Glutamatergic neuron (in vitro differentiated cells): Measurements from ENCODE around the gene NR2F1. TPM values are rescaled to one million over a fixed set of nuclear protein-coding genes. Genes with fewer than 3 reads are reported as not detected.

Source experiments
- DNase-seq: peaks from one replicate; pipeline ENCODE4 v3.0.0; 2022
- H3K27ac Mint-ChIP-seq: one replicate; pipeline ENCODE4 v1.8.0; 2020; ENCODE audit warnings: mild to moderate bottlenecking, mixed read lengths, inconsistent platforms; ENCODE audit not compliant: unreplicated experiment
- H3K27me3 Mint-ChIP-seq: one replicate; pipeline ENCODE4 v1.8.0; 2020; ENCODE audit warnings: mild to moderate bottlenecking, moderate library complexity, mixed read lengths, inconsistent platforms; ENCODE audit not compliant: unreplicated experiment
- H3K36me3 Mint-ChIP-seq: one replicate; pipeline ENCODE4 v1.8.0; 2020; ENCODE audit warnings: mild to moderate bottlenecking, mixed read lengths, inconsistent platforms; ENCODE audit not compliant: unreplicated experiment
- H3K4me1 Mint-ChIP-seq: one replicate; pipeline ENCODE4 v1.8.0; 2020; ENCODE audit warnings: mild to moderate bottlenecking, low read depth, mixed read lengths, inconsistent platforms; ENCODE audit not compliant: unreplicated experiment
- H3K4me3 Mint-ChIP-seq: one replicate; pipeline ENCODE4 v1.8.0; 2020; ENCODE audit warnings: mild to moderate bottlenecking, mixed read lengths, inconsistent platforms; ENCODE audit not compliant: unreplicated experiment
- H3K9me3 Mint-ChIP-seq: one replicate; pipeline ENCODE4 v1.8.0; 2020; ENCODE audit warnings: mild to moderate bottlenecking, moderate library complexity, mixed read lengths, inconsistent platforms; ENCODE audit not compliant: unreplicated experiment
- total RNA-seq: library from RNA; stranded (reverse); fragmentation: NEBNext Ultra II Directional; extraction: Animal tissue kit (Norgen Biotek cat#: 25700); gene quantifications from one replicate; pipeline ENCODE4 v1.2.1, GENCODE V29; 2021; ENCODE audit not compliant: unreplicated experiment
- TF ChIP-seq, protein P1 (sequence below): fragments of 200-600 bp; sonication (generic); IDR thresholded peaks from one replicate; pipeline ENCODE4 v1.5.0; 2021; ENCODE audit not compliant: partially characterized antibody, unreplicated experiment

The NR2F1 gene
- total RNA-seq, 1 donor from 2014 or later: 0.37 TPM

DNA sequence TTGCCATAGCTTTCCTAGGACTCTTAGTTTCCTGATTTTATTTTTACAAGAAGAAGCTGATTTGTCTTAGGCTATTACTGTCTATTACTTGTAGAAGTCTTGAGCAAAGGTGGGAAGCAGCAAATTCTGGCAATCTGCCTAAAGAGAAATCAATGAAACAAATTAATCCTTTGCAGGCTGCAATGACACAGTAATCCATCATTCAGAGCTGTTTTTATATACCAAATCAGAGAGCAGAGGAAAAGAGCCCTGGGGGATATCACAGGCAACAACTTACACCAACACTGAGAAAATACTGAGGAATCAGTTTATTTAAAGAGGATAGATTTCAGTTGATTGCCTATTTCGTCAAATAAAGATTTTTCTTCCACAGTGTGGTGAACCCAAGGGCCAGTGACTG is 15.6 kb upstream of the NR2F1 start:
- peaks cover 8% of the 10 kb centered on the region for H3K9me3 Mint-ChIP-seq
- H3K4me3 Mint-ChIP-seq: no peak overlapping the region
- DNase-seq: no peak
- H3K4me1 Mint-ChIP-seq: peaks cover 2% of the 10 kb centered on the region
- peaks cover 16% of the 10 kb centered on the region for H3K27me3 Mint-ChIP-seq
- H3K27ac Mint-ChIP-seq: no peak overlapping the region
- H3K36me3 Mint-ChIP-seq: no peaks in the 10 kb centered on the region
- TF ChIP-seq, protein P1, sequence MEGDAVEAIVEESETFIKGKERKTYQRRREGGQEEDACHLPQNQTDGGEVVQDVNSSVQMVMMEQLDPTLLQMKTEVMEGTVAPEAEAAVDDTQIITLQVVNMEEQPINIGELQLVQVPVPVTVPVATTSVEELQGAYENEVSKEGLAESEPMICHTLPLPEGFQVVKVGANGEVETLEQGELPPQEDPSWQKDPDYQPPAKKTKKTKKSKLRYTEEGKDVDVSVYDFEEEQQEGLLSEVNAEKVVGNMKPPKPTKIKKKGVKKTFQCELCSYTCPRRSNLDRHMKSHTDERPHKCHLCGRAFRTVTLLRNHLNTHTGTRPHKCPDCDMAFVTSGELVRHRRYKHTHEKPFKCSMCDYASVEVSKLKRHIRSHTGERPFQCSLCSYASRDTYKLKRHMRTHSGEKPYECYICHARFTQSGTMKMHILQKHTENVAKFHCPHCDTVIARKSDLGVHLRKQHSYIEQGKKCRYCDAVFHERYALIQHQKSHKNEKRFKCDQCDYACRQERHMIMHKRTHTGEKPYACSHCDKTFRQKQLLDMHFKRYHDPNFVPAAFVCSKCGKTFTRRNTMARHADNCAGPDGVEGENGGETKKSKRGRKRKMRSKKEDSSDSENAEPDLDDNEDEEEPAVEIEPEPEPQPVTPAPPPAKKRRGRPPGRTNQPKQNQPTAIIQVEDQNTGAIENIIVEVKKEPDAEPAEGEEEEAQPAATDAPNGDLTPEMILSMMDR: no peak

DNA sequence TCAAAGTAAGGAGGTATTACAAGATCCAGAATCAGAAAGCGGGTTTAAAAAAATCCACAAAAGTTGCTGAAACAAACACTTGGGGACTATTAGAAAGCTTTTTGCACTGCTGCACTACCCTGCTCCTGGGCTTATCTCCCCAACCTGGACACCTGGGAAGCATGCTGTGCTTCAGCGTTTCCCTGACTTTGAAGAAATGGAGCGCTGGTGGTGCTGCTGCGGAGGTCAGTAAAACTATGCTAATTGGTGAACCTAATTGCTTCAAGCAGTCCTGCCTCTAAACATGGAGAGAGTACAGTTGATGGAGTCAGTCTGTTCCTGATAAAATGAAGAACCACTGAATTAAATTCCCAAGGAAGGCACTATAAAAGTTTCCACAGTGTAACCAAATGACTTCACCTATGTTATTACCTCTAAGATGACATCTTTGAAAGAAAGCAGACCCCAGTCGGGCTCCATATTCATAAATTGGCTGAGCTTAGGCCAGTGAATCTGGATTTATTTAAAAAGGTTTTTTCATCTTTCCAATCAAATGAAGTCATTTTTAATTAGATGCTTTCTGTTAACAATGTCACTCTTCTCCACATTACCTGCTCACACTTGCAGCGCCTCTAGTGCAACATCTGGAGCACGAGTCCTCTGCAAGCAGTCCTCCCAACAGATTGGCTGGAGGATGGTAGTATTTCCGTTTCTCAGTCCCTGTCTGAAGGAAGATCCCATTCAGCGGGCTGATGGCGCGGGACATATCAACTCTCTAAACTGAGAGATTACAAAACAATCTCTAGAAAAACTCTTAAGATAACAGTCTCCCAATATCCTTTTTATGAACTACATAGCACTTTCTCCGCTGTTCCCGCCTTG is 13.5 kb upstream of the NR2F1 start:
- no peak overlapping the region for H3K27ac Mint-ChIP-seq
- H3K4me3 Mint-ChIP-seq: peak overlapping the region; percentile 46
- TF ChIP-seq, protein P1: no peak
- H3K27me3 Mint-ChIP-seq: peaks cover 29% of the 10 kb centered on the region
- H3K4me1 Mint-ChIP-seq: peaks cover 9% of the 10 kb centered on the region
- peaks cover 14% of the 10 kb centered on the region for H3K9me3 Mint-ChIP-seq
- no peak for DNase-seq
- H3K36me3 Mint-ChIP-seq: no peaks in the 10 kb centered on the region

DNA sequence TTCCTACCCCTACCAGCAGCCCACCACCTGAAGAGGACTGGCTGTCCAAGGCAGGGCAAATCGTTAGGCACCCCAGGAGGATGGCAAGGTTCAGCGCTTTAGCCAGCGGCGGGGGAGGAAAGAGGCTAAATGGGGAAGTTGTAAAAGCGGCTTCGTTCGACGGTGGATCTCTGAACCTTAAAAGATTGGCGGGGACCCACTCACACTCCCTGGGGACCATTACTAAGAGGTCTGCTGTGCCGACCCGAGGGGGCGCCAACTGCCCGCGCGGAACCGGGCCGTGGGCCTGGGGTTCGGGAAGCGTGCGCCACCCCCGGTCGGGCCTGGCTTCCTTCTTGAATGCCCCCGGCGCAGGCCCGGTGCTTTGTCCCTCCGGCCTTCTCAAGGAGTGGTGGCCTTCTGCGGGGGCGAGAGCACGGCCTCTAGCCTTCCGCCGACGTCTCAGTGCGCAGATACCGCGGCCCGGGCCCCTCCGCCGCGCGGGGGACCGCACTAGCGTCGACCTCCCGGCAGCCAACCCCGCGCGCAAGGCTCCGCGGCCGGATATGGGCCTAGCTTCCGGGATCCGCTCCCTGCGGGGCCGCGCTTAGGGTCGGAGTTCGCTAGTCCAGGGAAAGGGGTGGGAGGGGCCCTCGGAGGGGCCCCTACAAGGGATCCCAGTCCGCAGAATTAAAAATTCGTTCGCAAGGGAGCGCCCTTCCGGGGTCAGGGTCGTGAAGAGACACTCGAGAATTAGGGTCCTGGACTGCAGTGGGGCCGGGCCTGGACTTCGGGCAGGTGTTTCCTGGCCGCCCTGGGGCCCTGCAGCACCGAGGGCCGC is 12.5 kb upstream of the NR2F1 start:
- peaks cover 14% of the 10 kb centered on the region for H3K9me3 Mint-ChIP-seq
- peaks cover 32% of the 10 kb centered on the region for H3K27me3 Mint-ChIP-seq
- peak overlapping the region; percentile 46 for H3K4me3 Mint-ChIP-seq
- TF ChIP-seq, protein P1: no peak
- DNase-seq: peak; percentile 30
- no peaks in the 10 kb centered on the region for H3K36me3 Mint-ChIP-seq
- peaks cover 9% of the 10 kb centered on the region for H3K4me1 Mint-ChIP-seq
- no peak overlapping the region for H3K27ac Mint-ChIP-seq

DNA sequence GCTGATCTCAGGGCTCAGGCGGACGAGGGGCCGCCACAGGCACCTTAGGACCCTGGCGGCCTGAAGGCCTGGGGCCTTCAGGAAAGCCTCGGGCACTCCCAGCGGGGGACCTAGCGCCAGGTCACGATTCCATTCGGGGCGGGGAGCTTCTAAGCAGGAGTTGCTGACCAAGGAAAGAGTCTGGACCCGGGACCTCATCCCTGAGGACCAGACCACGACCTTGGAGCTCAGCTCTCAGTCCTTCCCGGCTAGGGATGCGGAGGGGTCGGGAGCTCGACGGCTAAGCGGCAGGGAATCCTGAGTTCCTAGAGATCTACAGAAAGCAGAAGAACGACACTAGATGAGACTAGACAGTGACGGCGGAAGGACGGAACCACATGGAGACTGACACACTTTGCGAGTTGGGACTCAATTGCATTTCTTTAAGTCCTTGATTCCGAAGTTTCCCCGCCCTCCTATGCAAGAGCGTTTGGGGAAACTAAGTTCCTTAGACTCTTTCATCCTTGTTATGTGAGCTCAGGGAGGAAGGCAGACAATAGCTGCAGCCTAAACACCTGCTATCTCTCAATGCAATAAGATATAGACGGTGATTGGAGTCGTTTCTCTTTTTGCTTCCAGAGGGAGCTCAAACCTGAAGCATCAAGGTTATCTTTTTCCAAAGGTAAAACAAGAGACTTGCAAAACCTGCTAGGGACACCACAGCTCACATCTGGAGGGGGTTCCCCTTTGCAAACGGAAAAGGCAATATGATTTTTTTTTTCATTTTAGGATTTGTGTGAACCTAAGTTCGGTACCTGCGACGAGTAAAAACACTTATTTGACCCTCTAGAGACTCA is 11.7 kb upstream of the NR2F1 start:
- H3K9me3 Mint-ChIP-seq: peaks cover 17% of the 10 kb centered on the region
- peak overlapping the region; percentile 68 for H3K4me3 Mint-ChIP-seq
- peak overlapping the region; percentile 7 for H3K27ac Mint-ChIP-seq
- H3K36me3 Mint-ChIP-seq: no peaks in the 10 kb centered on the region
- TF ChIP-seq, protein P1: no peak
- H3K27me3 Mint-ChIP-seq: peaks cover 36% of the 10 kb centered on the region
- H3K4me1 Mint-ChIP-seq: peaks cover 9% of the 10 kb centered on the region
- peak; percentile 30 for DNase-seq
